Hepatocyte (in vitro differentiated cells): ENCODE results near the gene C10orf143.

ENCODE experiments used
- CTCF ChIP-seq: fragments of 200-600 bp; sonication (generic); IDR thresholded peaks from 2 replicates; pipeline ENCODE4 v1.5.1; 2016; ENCODE audit warnings: antibody characterized with exemption, mild to moderate bottlenecking; ENCODE audit not compliant: poor library complexity
- EZH2 ChIP-seq: fragments of 200-600 bp; sonication (generic); IDR thresholded peaks from 2 replicates; pipeline ENCODE4 v1.6.1; 2016; ENCODE audit warnings: antibody characterized with exemption, mild to moderate bottlenecking, borderline replicate concordance

- TF ChIP-seq CTCF (no peak), EZH2 (no peak)
These were observed 27.8 kb upstream of the C10orf143 start for GRCh38 chr10:130138479-130138866.
